ENCODE data around the gene SPHK2.
"Not testable (repeated sequence)": the region's sequence is repeated elsewhere in the genome, so short reads cannot be mapped to it uniquely, and the experiment has no call there.

The SPHK2 gene

DNA sequence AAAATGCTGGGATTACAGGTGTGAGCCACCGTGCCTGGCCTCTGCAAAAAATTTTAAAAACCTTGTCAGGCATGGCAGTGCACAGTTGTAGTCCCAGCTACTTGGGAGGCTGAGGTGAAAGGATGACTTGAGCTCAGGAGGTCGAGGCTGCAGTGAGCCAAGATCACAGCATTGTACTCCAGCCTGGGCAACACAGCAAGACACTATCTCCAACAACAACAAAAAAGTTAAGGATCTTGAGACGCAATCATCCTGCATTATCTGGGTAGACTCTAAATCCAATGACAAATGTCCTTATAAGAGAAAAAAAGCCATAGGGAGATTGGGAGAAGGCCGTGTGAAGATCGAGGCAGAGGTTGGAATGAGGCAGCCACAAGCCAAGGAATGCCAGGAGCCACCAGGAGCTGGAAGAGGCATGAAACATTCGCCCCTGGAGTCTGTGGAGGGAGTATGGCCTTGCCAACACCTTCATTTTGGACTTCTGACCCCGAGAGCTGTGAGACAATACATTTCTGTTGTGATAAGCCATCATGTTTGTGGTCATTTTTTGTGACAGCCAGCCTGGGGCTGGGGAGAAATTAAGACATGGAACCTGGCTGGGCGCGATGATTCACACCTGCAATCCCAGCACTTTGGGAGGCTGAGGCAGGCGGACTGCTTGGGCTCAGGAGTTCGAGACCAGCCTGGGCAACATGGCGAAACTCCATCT, 31.8 kb downstream of the SPHK2 start:
- TF ChIP-seq, protein P1, sequence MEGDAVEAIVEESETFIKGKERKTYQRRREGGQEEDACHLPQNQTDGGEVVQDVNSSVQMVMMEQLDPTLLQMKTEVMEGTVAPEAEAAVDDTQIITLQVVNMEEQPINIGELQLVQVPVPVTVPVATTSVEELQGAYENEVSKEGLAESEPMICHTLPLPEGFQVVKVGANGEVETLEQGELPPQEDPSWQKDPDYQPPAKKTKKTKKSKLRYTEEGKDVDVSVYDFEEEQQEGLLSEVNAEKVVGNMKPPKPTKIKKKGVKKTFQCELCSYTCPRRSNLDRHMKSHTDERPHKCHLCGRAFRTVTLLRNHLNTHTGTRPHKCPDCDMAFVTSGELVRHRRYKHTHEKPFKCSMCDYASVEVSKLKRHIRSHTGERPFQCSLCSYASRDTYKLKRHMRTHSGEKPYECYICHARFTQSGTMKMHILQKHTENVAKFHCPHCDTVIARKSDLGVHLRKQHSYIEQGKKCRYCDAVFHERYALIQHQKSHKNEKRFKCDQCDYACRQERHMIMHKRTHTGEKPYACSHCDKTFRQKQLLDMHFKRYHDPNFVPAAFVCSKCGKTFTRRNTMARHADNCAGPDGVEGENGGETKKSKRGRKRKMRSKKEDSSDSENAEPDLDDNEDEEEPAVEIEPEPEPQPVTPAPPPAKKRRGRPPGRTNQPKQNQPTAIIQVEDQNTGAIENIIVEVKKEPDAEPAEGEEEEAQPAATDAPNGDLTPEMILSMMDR (IDR thresholded peaks at IDR 0.05; ENCODE audit: extremely low read depth, insufficient read depth, missing control alignments) = no peak
- in situ Hi-C loops (cut with MboI; ENCODE audit: low pct_unique_long_range_greater_than_20kb, low sequenced_read_pairs, unreplicated experiment) = no loop called here
- DNase-seq (ENCODE audit: low spot score) = no peak

DNA sequence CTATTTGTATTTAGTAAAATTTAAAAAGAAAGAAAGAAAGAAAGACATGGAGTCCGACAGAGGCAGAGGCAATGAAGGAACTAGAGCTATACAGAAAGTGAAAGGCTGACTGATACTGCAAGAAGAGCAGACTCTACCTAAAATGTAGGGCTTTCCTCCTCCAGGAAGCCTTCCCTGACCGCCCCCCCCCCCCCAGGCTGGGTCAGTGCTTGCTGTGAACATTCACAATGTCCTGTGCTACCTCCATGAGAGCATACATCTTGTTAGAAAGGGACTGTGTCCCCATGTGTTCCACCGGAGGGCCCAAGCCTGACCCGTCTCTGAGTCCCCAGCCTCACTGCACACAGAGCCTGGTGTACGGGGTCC, 32.4 kb downstream of the SPHK2 start:
- in situ Hi-C loops (cut with MboI; ENCODE audit: low pct_unique_long_range_greater_than_20kb, low sequenced_read_pairs, unreplicated experiment) = no loop called here
- TF ChIP-seq, protein P1 (IDR thresholded peaks at IDR 0.05; ENCODE audit: extremely low read depth, insufficient read depth, missing control alignments) = no peak
- no peak for DNase-seq (ENCODE audit: low spot score)

DNA sequence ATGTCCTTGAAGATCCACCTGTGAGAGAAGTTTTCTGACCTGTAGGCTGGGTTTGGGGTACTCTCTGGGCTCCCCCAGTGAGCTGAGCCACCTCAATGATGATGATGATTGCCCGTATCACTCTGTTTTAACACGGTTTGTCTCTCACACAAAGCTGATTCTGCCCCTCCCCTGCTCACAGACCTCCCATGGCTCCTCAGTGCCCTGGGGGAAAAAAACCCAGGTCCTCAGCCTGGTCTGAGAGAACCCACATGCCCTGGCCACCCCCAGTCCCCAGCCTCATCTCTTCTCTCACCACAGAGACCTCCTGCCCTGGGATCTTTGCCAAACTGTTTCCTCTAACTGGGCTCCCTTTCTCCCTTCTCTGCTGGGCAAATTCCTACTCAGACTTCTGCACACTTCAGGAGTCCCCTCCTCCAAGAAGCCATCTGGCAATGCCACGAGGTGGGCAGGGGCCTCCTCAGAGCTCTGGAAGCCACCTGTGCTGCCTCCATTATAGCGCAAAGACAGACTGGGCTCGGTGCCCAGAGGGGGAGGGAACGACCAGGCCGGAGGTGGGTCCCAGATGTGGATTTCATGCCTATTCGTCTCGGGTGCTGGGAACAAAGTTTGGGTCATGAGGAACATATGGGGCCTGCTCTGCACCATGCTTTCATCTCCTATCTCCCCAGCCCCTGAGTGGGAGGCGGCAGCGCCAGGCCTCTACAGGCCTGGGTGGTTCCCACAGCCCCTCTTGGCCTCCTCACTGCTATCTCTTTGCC, 35.2 kb downstream of the SPHK2 start:
- TF ChIP-seq, protein P1 (IDR thresholded peaks at IDR 0.05; ENCODE audit: extremely low read depth, insufficient read depth, missing control alignments) = no peak
- in situ Hi-C loops (cut with MboI; ENCODE audit: low pct_unique_long_range_greater_than_20kb, low sequenced_read_pairs, unreplicated experiment) = no loop called here
- no peak for DNase-seq (ENCODE audit: low spot score)

DNA sequence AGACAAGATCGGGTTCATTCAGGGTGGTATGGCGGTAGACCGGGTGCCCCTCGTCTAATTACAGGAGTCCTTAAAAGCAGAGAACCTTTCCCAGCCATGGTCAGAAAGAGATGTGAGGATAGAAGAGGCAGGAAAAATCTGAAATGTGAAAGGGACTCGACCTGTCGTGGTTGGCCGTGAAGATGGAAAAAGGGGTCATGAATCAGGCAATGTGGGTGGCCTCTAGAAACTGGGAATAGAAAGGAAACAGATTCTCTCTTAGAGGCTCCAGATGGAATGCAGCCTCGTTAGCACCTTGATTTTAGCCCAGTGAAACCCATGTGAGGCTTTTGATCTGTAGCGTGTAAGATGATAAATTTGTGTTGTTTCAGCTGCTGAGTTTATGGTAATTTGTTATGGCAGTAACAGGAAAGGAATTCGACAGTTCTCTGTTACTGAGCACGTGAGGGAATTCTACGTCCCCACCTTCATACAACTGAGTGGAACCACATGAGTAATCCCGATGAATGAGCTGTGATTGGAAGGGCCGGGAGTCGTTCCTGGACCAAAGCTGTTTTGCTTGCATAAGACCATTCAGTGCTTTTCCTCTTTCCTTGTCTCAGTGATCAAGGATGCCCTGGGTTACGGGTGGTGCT, 37.7 kb downstream of the SPHK2 start:
- DNase-seq (ENCODE audit: low spot score) = no peak
- in situ Hi-C loops (cut with MboI; ENCODE audit: low pct_unique_long_range_greater_than_20kb, low sequenced_read_pairs, unreplicated experiment) = no loop called here
- TF ChIP-seq, protein P1 (IDR thresholded peaks at IDR 0.05; ENCODE audit: extremely low read depth, insufficient read depth, missing control alignments) = no peak

DNA sequence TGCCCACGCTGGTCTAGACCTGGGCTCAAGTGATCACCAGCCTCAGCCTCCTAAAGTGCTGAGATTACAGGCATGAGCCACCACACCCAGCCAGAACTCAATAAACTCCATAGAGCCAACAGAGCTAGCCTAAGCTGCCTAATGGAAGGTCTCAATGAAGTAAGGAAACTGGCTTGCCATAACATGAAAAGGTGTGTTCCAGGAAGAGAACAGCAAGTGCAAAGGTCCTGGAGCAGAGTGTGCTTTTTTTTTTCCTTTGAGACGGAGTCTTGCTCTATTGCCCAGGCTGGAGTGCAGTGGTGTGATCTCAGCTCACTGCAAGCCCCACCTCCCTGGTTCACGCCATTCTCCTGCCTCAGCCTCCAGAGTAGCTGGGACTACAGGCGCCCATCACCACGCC, 38.5 kb downstream of the SPHK2 start:
- in situ Hi-C loops (cut with MboI; ENCODE audit: low pct_unique_long_range_greater_than_20kb, low sequenced_read_pairs, unreplicated experiment); DNase-seq (ENCODE audit: low spot score): not testable (repeated sequence)

DNA sequence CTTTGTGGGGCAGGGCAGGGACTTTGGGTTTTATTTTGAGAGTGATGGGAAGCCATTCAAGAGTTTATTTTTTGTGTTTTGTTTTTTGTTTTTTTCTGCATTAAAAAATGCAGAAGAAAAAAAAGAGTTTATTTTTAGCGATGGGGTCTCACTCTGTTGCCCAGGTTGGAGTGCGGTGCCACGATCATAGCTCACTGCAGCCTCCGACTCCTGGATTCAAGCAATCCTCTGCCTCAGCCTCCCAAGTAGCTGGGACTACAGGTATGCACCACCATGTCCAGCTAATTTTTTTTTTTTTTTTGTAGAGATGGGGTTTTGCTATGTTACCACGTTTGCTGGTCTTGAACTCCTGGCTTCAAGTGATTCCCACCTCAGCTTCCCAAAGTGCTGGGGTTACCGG, 39.2 kb downstream of the SPHK2 start:
- in situ Hi-C loops (cut with MboI; ENCODE audit: low pct_unique_long_range_greater_than_20kb, low sequenced_read_pairs, unreplicated experiment) = no loop called here
- DNase-seq (ENCODE audit: low spot score) = no peak

More for the DNA sequence above, 39.2 kb downstream of the SPHK2 start:
- TF ChIP-seq, protein P1 (IDR thresholded peaks at IDR 0.05; ENCODE audit: extremely low read depth, insufficient read depth, missing control alignments) = no peak
